ENCODE data around the gene ATP5PD.

- TF ChIP-seq CTCF (IDR thresholded peaks at IDR 0.05; ENCODE audit: low read depth, low read length, poor library complexity, severe bottlenecking) (no peak), EZH2phosphoT487 (IDR thresholded peaks at IDR 0.05; ENCODE audit: borderline replicate concordance, low read length) (no peak)
Measured at GRCh38 chr17:75003070-75003956, 43.5 kb downstream of the ATP5PD start.

Data from DOHH2 (cell line).